PC-9 (cell line): ENCODE results near the gene MYO18B.

Experiments
- EZH2 ChIP-seq: fragments of 200-600 bp; sonication (generic); IDR thresholded peaks from 2 replicates; pipeline ENCODE4 v1.8.0; 2017; ENCODE audit warnings: antibody characterized with exemption, low read depth
- TF ChIP-seq, protein P1 (sequence below): fragments of 200-600 bp; sonication (generic); conservative IDR thresholded peaks from 2 replicates; pipeline ENCODE4 v1.6.1; 2017; ENCODE audit warnings: mixed run types, antibody characterized with exemption, mild to moderate bottlenecking, moderate library complexity

DNA sequence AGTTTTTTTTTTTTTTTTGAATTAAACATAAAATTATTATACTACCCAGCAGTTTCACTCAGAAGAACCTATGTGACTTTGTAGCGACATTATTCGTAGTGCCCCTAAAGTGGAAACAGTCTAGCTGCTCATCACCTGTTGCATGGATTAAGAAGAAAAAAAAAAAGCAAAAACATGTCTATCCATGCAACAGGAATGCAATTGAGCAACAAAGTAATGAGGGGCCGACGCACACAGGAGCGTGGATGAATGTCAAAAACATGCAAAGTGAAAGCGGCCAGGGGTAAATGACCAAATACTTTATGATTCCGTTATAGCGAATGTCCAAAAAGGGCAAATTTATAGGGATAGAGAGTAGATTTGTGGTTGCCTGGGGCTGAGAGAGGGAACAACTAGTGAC is 16.3 kb downstream of the MYO18B start:
- no peak for TF ChIP-seq EZH2
- TF ChIP-seq, protein P1, sequence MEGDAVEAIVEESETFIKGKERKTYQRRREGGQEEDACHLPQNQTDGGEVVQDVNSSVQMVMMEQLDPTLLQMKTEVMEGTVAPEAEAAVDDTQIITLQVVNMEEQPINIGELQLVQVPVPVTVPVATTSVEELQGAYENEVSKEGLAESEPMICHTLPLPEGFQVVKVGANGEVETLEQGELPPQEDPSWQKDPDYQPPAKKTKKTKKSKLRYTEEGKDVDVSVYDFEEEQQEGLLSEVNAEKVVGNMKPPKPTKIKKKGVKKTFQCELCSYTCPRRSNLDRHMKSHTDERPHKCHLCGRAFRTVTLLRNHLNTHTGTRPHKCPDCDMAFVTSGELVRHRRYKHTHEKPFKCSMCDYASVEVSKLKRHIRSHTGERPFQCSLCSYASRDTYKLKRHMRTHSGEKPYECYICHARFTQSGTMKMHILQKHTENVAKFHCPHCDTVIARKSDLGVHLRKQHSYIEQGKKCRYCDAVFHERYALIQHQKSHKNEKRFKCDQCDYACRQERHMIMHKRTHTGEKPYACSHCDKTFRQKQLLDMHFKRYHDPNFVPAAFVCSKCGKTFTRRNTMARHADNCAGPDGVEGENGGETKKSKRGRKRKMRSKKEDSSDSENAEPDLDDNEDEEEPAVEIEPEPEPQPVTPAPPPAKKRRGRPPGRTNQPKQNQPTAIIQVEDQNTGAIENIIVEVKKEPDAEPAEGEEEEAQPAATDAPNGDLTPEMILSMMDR, result no peak
